NCI-H1436 (cell line): ENCODE results near the gene APPL1.
"Not testable (repeated sequence)": the region's sequence is repeated elsewhere in the genome, so short reads cannot be mapped to it uniquely, and the experiment has no call there.

Experiments
- DNase-seq: peaks from one replicate; lab custom pipeline; 2025; lab: John Stamatoyannopoulos, UW

The APPL1 gene

GRCh38 chr3:57274845-57275244 lies 47.3 kb downstream of the APPL1 start:
- DNase-seq = no peak

- DNase-seq = no peak
These were observed 47.9 kb downstream of the APPL1 start for GRCh38 chr3:57275393-57275792.

GRCh38 chr3:57278237-57278636 lies 50.7 kb downstream of the APPL1 start:
- DNase-seq = no peak

GRCh38 chr3:57279685-57280084 lies 52.2 kb downstream of the APPL1 start:
- no peak for DNase-seq

- no peak for DNase-seq
These were observed 54.2 kb downstream of the APPL1 start for GRCh38 chr3:57281715-57282114.

- no peak for DNase-seq
These were observed 55.8 kb downstream of the APPL1 start for GRCh38 chr3:57283334-57283733.

GRCh38 chr3:57287205-57287604 lies 59.7 kb downstream of the APPL1 start:
- no peak for DNase-seq

GRCh38 chr3:57288403-57288802 lies 60.9 kb downstream of the APPL1 start:
- DNase-seq = no peak

- no peak for DNase-seq
These were observed 64.8 kb downstream of the APPL1 start, which contains the start of gene ASB14 for GRCh38 chr3:57292159-57292896. Gene ASB14, minus strand, starts transcription at chr3:57292685. Its CDS starts 652 bp downstream, at chr3:57292033.

- no peak for DNase-seq
These were observed 65.5 kb downstream of the APPL1 start for GRCh38 chr3:57292897-57293526.

GRCh38 chr3:57298041-57298440 lies 70.5 kb downstream of the APPL1 start:
- DNase-seq = no peak

- DNase-seq = not testable (repeated sequence)
These were observed 76.0 kb downstream of the APPL1 start for GRCh38 chr3:57303520-57303919.

GRCh38 chr3:57309769-57310360 lies 82.3 kb downstream of the APPL1 start:
- DNase-seq = no peak

- no peak for DNase-seq
These were observed 86.7 kb downstream of the APPL1 start for GRCh38 chr3:57314204-57314603.
